Keratinocyte (primary cell): ENCODE measurements around the gene TLL1. TPM values are rescaled to one million over a fixed set of nuclear protein-coding genes. Genes with fewer than 3 reads are reported as not detected.

ENCODE experiments used
- DNase-seq: peaks from one replicate; pipeline ENCODE4 v3.0.0-alpha.2; 2011; ENCODE audit warnings: low read depth, missing footprints, low spot score
- FAIRE-seq: peaks from 2 replicates; lab custom pipeline; 2011; peaks lifted over from hg19 to GRCh38; lab: Jason Lieb, UNC
- H2AFZ ChIP-seq: 2 replicates; pipeline ENCODE4 v1.6.0; 2012; ENCODE audit warnings: low read length, control low read depth, inconsistent platforms; ENCODE audit not compliant: control insufficient read depth
- H3K27ac ChIP-seq: 2 replicates; pipeline ENCODE4 v1.5.1; 2011; ENCODE audit warnings: low read length; ENCODE audit not compliant: control insufficient read depth, insufficient read depth
- H3K27me3 ChIP-seq: 3 replicates; pipeline ENCODE4 v1.6.0; 2011; ENCODE audit warnings: low read length; ENCODE audit not compliant: control insufficient read depth, insufficient read depth; ENCODE audit errors: extremely low read depth
- H3K36me3 ChIP-seq, 2 experiments: 2 replicates in 1 of 2; 3 replicates in 1 of 2; pipeline ENCODE4 v1.5.1; 2011; ENCODE audit warnings: low read length in 2 of 2, mild to moderate bottlenecking in 1 of 2; ENCODE audit not compliant: control insufficient read depth in 2 of 2, insufficient read depth in 2 of 2; ENCODE audit errors: extremely low read depth in 1 of 2
- H3K4me1 ChIP-seq: 3 replicates; pipeline ENCODE4 v1.5.1; 2011; ENCODE audit warnings: low read length; ENCODE audit not compliant: control insufficient read depth, insufficient read depth; ENCODE audit errors: extremely low read depth
- H3K4me2 ChIP-seq: 3 replicates; pipeline ENCODE4 v1.6.0; 2011; ENCODE audit warnings: low read depth, low read length; ENCODE audit not compliant: control insufficient read depth, insufficient read depth; ENCODE audit errors: extremely low read depth
- H3K4me3 ChIP-seq, 3 experiments: fragments of 200-600 bp in 1 of 3; sonication (generic) in 1 of 3; 2 replicates in 2 of 3; 3 replicates in 1 of 3; pipeline ENCODE4 v1.5.1; 2011 to 2016; ENCODE audit warnings: low read length in 3 of 3, mild to moderate bottlenecking in 3 of 3, control low read depth in 2 of 3, inconsistent platforms in 1 of 3, low read depth in 1 of 3, mixed read lengths in 1 of 3, mixed run types in 1 of 3, moderate library complexity in 1 of 3; ENCODE audit not compliant: control insufficient read depth in 2 of 3, insufficient read depth in 2 of 3; ENCODE audit errors: extremely low read depth in 1 of 3
- H3K79me2 ChIP-seq: 2 replicates; pipeline ENCODE4 v1.6.0; 2012; ENCODE audit warnings: low read length; ENCODE audit not compliant: control insufficient read depth, insufficient read depth
- H3K9ac ChIP-seq: 3 replicates; pipeline ENCODE4 v1.6.0; 2011; ENCODE audit warnings: low read length; ENCODE audit not compliant: control insufficient read depth, insufficient read depth; ENCODE audit errors: extremely low read depth
- H3K9me1 ChIP-seq: 3 replicates; pipeline ENCODE4 v1.6.0; 2011; ENCODE audit warnings: low read length; ENCODE audit not compliant: control insufficient read depth, insufficient read depth; ENCODE audit errors: extremely low read depth
- H3K9me3 ChIP-seq: 2 replicates; pipeline ENCODE4 v1.5.1; 2012; ENCODE audit warnings: low read depth, low read length; ENCODE audit not compliant: control insufficient read depth
- H4K20me1 ChIP-seq: 3 replicates; pipeline ENCODE4 v1.6.0; 2011; ENCODE audit warnings: low read length; ENCODE audit not compliant: control insufficient read depth, insufficient read depth; ENCODE audit errors: extremely low read depth
- EZH2 ChIP-seq: IDR thresholded peaks from one replicate; pipeline ENCODE4 v1.6.1; 2012; ENCODE audit warnings: inconsistent platforms, mild to moderate bottlenecking, low read length, moderate library complexity
- dilution Hi-C: fragments of 300-500 bp; cut with MboI; formaldehyde crosslinking; loops from one replicate; pipeline ENCODE4 v1.7.0; 2020; ENCODE audit warnings: low sequenced_read_pairs; ENCODE audit not compliant: extremely low pct_ligation_motif_present
- polyA plus RNA-seq, 5 experiments: library from polyadenylated mRNA; depleted of rRNA in 3 of 5; stranded (reverse) in 3 of 5; stranded (forward) in 1 of 5; unstranded in 1 of 5; fragments of >200 nt; gene quantifications; 1 replicate in 1 of 5; 2 replicates in 3 of 5; 3 replicates in 1 of 5; pipeline versions ENCODE4 v1.2.1 to v1.2.3, GENCODE V29; 2011 to 2012; ENCODE audit warnings: missing spikeins in 2 of 5, low read depth in 1 of 5, low replicate concordance in 1 of 5
- TF ChIP-seq, protein P1 (sequence below), 3 experiments: IDR thresholded peaks in 1 of 3; conservative IDR thresholded peaks in 1 of 3; optimal IDR thresholded peaks in 1 of 3; 2 replicates in 2 of 3; 3 replicates in 1 of 3; pipeline versions ENCODE3 to v1.5.1; 2011; ENCODE audit warnings: low read length in 3 of 3, mild to moderate bottlenecking in 3 of 3, moderate library complexity in 2 of 3, control low read depth in 1 of 3, inconsistent platforms in 1 of 3; ENCODE audit not compliant: insufficient read depth in 2 of 3; ENCODE audit errors: extremely low read depth in 1 of 3

The TLL1 gene
- polyA plus RNA-seq, 1 donor (not counting 4 experiments of a cell fraction or from before 2014, with no cell fraction given), result 1.5 TPM

DNA sequence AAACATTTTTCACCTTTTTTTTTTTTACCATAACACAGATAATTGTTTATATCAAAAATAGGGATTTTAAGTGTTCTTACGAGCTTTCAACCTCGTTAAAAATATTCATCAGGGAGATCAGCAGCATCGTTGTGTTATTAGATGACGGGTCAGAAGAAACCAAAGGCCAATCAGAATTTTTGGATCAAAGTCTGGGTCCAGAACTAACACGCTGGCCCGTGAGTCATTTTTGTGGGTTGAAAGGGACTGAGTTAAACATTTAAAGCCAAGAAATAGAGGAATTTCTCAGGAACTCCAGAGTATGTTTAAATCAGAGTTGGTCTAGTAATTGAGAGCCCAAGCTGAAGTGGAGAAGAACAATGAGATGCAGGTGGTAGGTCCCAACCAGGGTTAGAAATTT, 170.8 kb downstream of the TLL1 start:
- no peak for TF ChIP-seq EZH2
- TF ChIP-seq, protein P1, sequence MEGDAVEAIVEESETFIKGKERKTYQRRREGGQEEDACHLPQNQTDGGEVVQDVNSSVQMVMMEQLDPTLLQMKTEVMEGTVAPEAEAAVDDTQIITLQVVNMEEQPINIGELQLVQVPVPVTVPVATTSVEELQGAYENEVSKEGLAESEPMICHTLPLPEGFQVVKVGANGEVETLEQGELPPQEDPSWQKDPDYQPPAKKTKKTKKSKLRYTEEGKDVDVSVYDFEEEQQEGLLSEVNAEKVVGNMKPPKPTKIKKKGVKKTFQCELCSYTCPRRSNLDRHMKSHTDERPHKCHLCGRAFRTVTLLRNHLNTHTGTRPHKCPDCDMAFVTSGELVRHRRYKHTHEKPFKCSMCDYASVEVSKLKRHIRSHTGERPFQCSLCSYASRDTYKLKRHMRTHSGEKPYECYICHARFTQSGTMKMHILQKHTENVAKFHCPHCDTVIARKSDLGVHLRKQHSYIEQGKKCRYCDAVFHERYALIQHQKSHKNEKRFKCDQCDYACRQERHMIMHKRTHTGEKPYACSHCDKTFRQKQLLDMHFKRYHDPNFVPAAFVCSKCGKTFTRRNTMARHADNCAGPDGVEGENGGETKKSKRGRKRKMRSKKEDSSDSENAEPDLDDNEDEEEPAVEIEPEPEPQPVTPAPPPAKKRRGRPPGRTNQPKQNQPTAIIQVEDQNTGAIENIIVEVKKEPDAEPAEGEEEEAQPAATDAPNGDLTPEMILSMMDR (optimal IDR thresholded peaks at IDR 0.05 in 1 of 3, IDR thresholded peaks at IDR 0.05 in 1 of 3, conservative IDR thresholded peaks at IDR 0.05 in 1 of 3; ENCODE audit: extremely low read depth in 1 of 3, insufficient read depth in 2 of 3, low read length in 3 of 3), result no peak
- no peaks in the 10 kb centered on the region for H4K20me1 ChIP-seq
- H3K9ac ChIP-seq, result no peak overlapping the region
- FAIRE-seq (no peak), DNase-seq (no peak)
- no peaks in the 10 kb centered on the region for H3K79me2 ChIP-seq
- H3K27ac ChIP-seq, result no peak overlapping the region
- H2AFZ ChIP-seq, result no peak overlapping the region
- no peak overlapping the region for H3K4me2 ChIP-seq
- no peaks in the 10 kb centered on the region for H3K27me3 ChIP-seq
- H3K9me3 ChIP-seq, result no peaks in the 10 kb centered on the region
- H3K36me3 ChIP-seq, result no peaks in the 10 kb centered on the region
- no peaks in the 10 kb centered on the region for H3K4me1 ChIP-seq
- no peaks in the 10 kb centered on the region for H3K9me1 ChIP-seq
- no peak overlapping the region for H3K4me3 ChIP-seq
- dilution Hi-C loops, result no loop called here

DNA sequence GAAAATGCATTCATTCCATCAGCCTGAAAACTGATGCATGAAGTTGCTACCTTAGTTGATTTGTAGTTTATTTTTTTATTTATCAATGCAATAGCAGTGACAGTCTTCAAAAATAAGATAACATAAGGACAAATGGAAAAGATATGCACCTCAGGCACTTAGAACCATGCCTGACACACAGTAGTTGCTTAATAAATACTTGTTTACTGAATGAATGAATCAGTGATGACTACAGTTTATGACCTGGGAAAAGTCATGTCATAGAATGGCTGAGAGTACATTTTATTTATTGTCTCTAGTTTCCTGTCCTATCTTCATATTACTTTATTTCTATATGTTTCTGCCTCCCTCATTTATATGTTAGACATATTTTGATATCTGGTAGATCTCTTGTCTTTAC, 171.8 kb downstream of the TLL1 start:
- H3K27ac ChIP-seq, result no peak overlapping the region
- FAIRE-seq, result no peak

More for the DNA sequence above, 171.8 kb downstream of the TLL1 start:
- no peaks in the 10 kb centered on the region for H3K79me2 ChIP-seq
- no peak overlapping the region for H3K4me2 ChIP-seq
- TF ChIP-seq EZH2, result no peak
- TF ChIP-seq, protein P1 (optimal IDR thresholded peaks at IDR 0.05 in 1 of 3, IDR thresholded peaks at IDR 0.05 in 1 of 3, conservative IDR thresholded peaks at IDR 0.05 in 1 of 3; ENCODE audit: extremely low read depth in 1 of 3, insufficient read depth in 2 of 3, low read length in 3 of 3), result no peak
- no peaks in the 10 kb centered on the region for H3K27me3 ChIP-seq
- dilution Hi-C loops, result no loop called here
- H3K36me3 ChIP-seq, result no peaks in the 10 kb centered on the region
- no peaks in the 10 kb centered on the region for H3K9me1 ChIP-seq
- H3K9ac ChIP-seq, result no peak overlapping the region
- H4K20me1 ChIP-seq, result no peaks in the 10 kb centered on the region
- H3K4me3 ChIP-seq, result no peak overlapping the region
- no peak for DNase-seq
- H3K9me3 ChIP-seq, result no peaks in the 10 kb centered on the region
- H3K4me1 ChIP-seq, result no peaks in the 10 kb centered on the region
- no peak overlapping the region for H2AFZ ChIP-seq
